Panc1 (cell line): ENCODE results near the gene NSMCE3. TPM values are rescaled to one million over a fixed set of nuclear protein-coding genes. Genes with fewer than 3 reads are reported as not detected.

ENCODE experiments used
- ATAC-seq: fragments of 200-7000 bp; cut with Tn5 transposase; 2 replicates; pipeline ENCODE4 v1.9.1; 2020; ENCODE audit warnings: mild to moderate bottlenecking, moderate library complexity
- BruUV-seq: library from RNA; stranded (reverse); fragments of 400-500 nt; replicated peaks from 2 replicates; lab custom pipeline; 2021; lab: Mats Ljungman, UMichigan
- CTCF ChIA-PET: fragments of 300-600 bp; sonication (Branson Sonifier 250); formaldehyde crosslinking; loops from one replicate; lab custom pipeline; 2022; ENCODE audit warnings: antibody characterized with exemption; lab: Charles Lee
- POLR2A ChIA-PET: fragments of 300-600 bp; sonication (Branson Sonifier 250); formaldehyde crosslinking; loops from one replicate; lab custom pipeline; 2022; ENCODE audit warnings: antibody characterized with exemption; lab: Charles Lee
- DNase-seq: peaks from one replicate; pipeline ENCODE4 v3.0.0-alpha.2; 2010; ENCODE audit warnings: low read depth, low spot score
- H3K27ac ChIP-seq: 2 replicates; pipeline ENCODE4 v1.5.1; 2011; ENCODE audit warnings: mild to moderate bottlenecking, low read length, inconsistent platforms
- H3K27me3 ChIP-seq: fragments of 200-500 bp; sonication (Bioruptor generic); 2 replicates; pipeline ENCODE4 v1.6.0; 2014; ENCODE audit warnings: low read length, inconsistent platforms; ENCODE audit not compliant: control insufficient read depth, insufficient read depth
- H3K36me3 ChIP-seq: fragments of 200-500 bp; sonication (Bioruptor generic); 2 replicates; pipeline ENCODE4 v1.5.1; 2014; ENCODE audit warnings: inconsistent platforms, mild to moderate bottlenecking, low read length, moderate library complexity; ENCODE audit not compliant: control insufficient read depth, insufficient read depth
- H3K4me1 ChIP-seq: 2 replicates; pipeline ENCODE4 v1.5.1; 2011; ENCODE audit warnings: inconsistent platforms, mild to moderate bottlenecking, low read length, moderate library complexity; ENCODE audit not compliant: control insufficient read depth, insufficient read depth
- H3K4me3 ChIP-seq, 2 experiments: 2 replicates each; pipeline ENCODE4 v1.5.1; 2011 to 2012; ENCODE audit warnings: low read depth in 2 of 2, low read length in 2 of 2, mild to moderate bottlenecking in 2 of 2, inconsistent platforms in 1 of 2, moderate library complexity in 1 of 2
- H3K9me3 ChIP-seq: fragments of 200-500 bp; sonication (Bioruptor generic); 2 replicates; pipeline ENCODE4 v1.5.1; 2014; ENCODE audit warnings: low read depth, mild to moderate bottlenecking, inconsistent platforms, low read length, moderate library complexity; ENCODE audit not compliant: control insufficient read depth, insufficient read depth
- POLR2AphosphoS5 ChIP-seq: IDR thresholded peaks from 2 replicates; pipeline ENCODE4 v1.6.1; 2012; ENCODE audit warnings: mild to moderate bottlenecking, low read depth, low read length, moderate library complexity
- SIN3A ChIP-seq: IDR thresholded peaks from 2 replicates; pipeline ENCODE4 v1.6.1; 2012; ENCODE audit warnings: low read depth, mild to moderate bottlenecking, low read length, moderate library complexity, borderline replicate concordance; ENCODE audit not compliant: insufficient read depth
- TCF7L2 ChIP-seq: IDR thresholded peaks from 2 replicates; pipeline ENCODE4 v1.6.1; 2011; ENCODE audit warnings: mild to moderate bottlenecking, low read depth, low read length, inconsistent platforms
- in situ Hi-C: cut with HindIII; loops from 2 replicates; pipeline ENCODE4 v1.10.0; 2016; ENCODE audit warnings: low sequenced_read_pairs, low pct_unique_long_range_greater_than_20kb
- intact Hi-C: fragments of 100-400 bp; cut with micrococcal nuclease; formaldehyde crosslinking; loops from one replicate; pipeline ENCODE4 v1.10.0; 2022; ENCODE audit not compliant: unreplicated experiment
- total RNA-seq: library from RNA; stranded (reverse); gene quantifications from one replicate; pipeline ENCODE4 v1.2.1, GENCODE V29; 2021; ENCODE audit not compliant: unreplicated experiment
- TF ChIP-seq, protein P1 (sequence below), 2 experiments: IDR thresholded peaks; 2 replicates each; pipeline ENCODE4 v1.6.1; 2011 to 2012; ENCODE audit warnings: low read depth in 2 of 2, control low read depth in 1 of 2, low read length in 1 of 2, mild to moderate bottlenecking in 1 of 2, moderate library complexity in 1 of 2; ENCODE audit not compliant: insufficient read depth in 1 of 2
- TF ChIP-seq, protein P2 (sequence below): fragments of 450-650 bp; IDR thresholded peaks from 2 replicates; pipeline ENCODE4 v1.5.1; 2017; ENCODE audit warnings: mild to moderate bottlenecking

Gene NSMCE3
- total RNA-seq, 1 experiment from 2014 or later: 5.5 TPM

DNA sequence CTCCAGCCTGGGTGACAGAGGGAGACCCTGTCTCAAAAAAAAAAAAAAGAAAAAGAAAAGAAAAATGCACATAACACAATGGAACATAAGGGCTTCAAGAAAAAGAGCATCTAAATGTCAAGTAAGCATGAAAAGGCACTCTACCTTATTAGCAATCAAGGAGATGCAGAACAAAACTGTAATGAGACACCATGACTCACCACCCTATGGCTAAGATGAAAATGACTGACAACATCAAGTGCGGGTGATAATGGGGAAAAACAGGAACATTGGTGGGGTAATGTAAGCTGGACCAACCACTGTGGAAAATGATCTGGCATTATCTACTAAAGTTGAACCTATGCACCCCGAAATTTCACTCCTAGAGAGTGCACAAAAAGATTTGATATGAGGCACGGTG lies 19.6 kb upstream of the NSMCE3 start:
- in situ Hi-C loops (no loop called here), intact Hi-C loops (no loop called here)
- H3K27me3 ChIP-seq: peaks cover 4% of the 10 kb centered on the region; the same call in 1 of the 2 replicates
- DNase-seq (no peak), ATAC-seq (no peak)
- CTCF ChIA-PET: no interaction called here
- no peak for TF ChIP-seq SIN3A
- TF ChIP-seq POLR2AphosphoS5: no peak
- TF ChIP-seq, protein P1, sequence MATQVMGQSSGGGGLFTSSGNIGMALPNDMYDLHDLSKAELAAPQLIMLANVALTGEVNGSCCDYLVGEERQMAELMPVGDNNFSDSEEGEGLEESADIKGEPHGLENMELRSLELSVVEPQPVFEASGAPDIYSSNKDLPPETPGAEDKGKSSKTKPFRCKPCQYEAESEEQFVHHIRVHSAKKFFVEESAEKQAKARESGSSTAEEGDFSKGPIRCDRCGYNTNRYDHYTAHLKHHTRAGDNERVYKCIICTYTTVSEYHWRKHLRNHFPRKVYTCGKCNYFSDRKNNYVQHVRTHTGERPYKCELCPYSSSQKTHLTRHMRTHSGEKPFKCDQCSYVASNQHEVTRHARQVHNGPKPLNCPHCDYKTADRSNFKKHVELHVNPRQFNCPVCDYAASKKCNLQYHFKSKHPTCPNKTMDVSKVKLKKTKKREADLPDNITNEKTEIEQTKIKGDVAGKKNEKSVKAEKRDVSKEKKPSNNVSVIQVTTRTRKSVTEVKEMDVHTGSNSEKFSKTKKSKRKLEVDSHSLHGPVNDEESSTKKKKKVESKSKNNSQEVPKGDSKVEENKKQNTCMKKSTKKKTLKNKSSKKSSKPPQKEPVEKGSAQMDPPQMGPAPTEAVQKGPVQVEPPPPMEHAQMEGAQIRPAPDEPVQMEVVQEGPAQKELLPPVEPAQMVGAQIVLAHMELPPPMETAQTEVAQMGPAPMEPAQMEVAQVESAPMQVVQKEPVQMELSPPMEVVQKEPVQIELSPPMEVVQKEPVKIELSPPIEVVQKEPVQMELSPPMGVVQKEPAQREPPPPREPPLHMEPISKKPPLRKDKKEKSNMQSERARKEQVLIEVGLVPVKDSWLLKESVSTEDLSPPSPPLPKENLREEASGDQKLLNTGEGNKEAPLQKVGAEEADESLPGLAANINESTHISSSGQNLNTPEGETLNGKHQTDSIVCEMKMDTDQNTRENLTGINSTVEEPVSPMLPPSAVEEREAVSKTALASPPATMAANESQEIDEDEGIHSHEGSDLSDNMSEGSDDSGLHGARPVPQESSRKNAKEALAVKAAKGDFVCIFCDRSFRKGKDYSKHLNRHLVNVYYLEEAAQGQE (IDR thresholded peaks at IDR 0.05; ENCODE audit: insufficient read depth in 1 of 2, low read depth in 2 of 2, low read length in 1 of 2): no peak
- TF ChIP-seq, protein P2, sequence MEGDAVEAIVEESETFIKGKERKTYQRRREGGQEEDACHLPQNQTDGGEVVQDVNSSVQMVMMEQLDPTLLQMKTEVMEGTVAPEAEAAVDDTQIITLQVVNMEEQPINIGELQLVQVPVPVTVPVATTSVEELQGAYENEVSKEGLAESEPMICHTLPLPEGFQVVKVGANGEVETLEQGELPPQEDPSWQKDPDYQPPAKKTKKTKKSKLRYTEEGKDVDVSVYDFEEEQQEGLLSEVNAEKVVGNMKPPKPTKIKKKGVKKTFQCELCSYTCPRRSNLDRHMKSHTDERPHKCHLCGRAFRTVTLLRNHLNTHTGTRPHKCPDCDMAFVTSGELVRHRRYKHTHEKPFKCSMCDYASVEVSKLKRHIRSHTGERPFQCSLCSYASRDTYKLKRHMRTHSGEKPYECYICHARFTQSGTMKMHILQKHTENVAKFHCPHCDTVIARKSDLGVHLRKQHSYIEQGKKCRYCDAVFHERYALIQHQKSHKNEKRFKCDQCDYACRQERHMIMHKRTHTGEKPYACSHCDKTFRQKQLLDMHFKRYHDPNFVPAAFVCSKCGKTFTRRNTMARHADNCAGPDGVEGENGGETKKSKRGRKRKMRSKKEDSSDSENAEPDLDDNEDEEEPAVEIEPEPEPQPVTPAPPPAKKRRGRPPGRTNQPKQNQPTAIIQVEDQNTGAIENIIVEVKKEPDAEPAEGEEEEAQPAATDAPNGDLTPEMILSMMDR: no peak
- TF ChIP-seq TCF7L2: no peak
- BruUV-seq: no TSS peak
- no peaks in the 10 kb centered on the region for H3K36me3 ChIP-seq
- no peak overlapping the region for H3K27ac ChIP-seq
- no peaks in the 10 kb centered on the region for H3K4me1 ChIP-seq
- POLR2A ChIA-PET: no interaction called here
- no peak overlapping the region for H3K4me3 ChIP-seq
- H3K9me3 ChIP-seq: no peaks in the 10 kb centered on the region

DNA sequence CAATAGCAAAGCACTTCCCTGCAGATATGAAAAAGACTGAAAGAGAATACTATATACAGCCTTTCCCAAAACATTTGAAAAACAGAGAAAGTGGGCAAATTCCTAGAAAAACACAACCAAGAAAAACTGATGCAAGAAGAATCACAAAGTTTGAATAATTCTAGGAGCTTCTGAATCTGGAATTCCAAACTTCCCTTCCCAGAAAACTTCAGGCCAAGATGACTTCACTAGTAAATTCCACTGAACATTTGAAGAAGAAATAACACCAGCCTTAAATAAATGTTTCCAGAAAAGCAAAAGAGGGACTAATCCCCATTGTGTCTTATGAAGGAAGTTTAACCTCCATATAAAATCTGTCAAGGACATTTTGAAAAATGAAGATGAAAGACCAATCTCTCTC lies 15.8 kb upstream of the NSMCE3 start:
- no peak for DNase-seq
- in situ Hi-C loops: no loop called here
- Histone ChIP-seq H3K27ac (no peak overlapping the region), H3K9me3 (no peaks in the 10 kb centered on the region), H3K36me3 (no peaks in the 10 kb centered on the region), H3K27me3 (peaks cover 2% of the 10 kb centered on the region; the same call in 1 of the 2 replicates), H3K4me3 (no peak overlapping the region), H3K4me1 (no peaks in the 10 kb centered on the region)
- POLR2A ChIA-PET: no interaction called here
- no peak for ATAC-seq
- BruUV-seq: no TSS peak
- CTCF ChIA-PET: no interaction called here
- intact Hi-C loops: no loop called here
- TF ChIP-seq, protein P1 (IDR thresholded peaks at IDR 0.05; ENCODE audit: insufficient read depth in 1 of 2, low read depth in 2 of 2, low read length in 1 of 2): no peak
- no peak for TF ChIP-seq SIN3A
- TF ChIP-seq, protein P2: no peak
- no peak for TF ChIP-seq POLR2AphosphoS5
- no peak for TF ChIP-seq TCF7L2
